UCSD-AML1 (cell line): Measurements from ENCODE around the gene CFAP298.

Experiments
- DNase-seq: peaks from one replicate; lab custom pipeline; 2025; ENCODE audit not compliant: unreplicated experiment; lab: John Stamatoyannopoulos, UW

CFAP298 gene

GRCh38 chr21:32599526-32599925 lies 12.7 kb downstream of the CFAP298 start:
- no peak for DNase-seq

- no peak for DNase-seq
Observed at GRCh38 chr21:32599091-32599490, 13.1 kb downstream of the CFAP298 start.

- no peak for DNase-seq
Observed at GRCh38 chr21:32597205-32597604, 15.0 kb downstream of the CFAP298 start.

- no peak for DNase-seq
Observed at GRCh38 chr21:32595431-32595830, 16.7 kb downstream of the CFAP298 start.

- no peak for DNase-seq
Observed at GRCh38 chr21:32593690-32594089, 18.5 kb downstream of the CFAP298 start.

GRCh38 chr21:32592929-32593502 lies 19.2 kb downstream of the CFAP298 start:
- DNase-seq = no peak

- DNase-seq = no peak
Observed at GRCh38 chr21:32590130-32590529, 22.0 kb downstream of the CFAP298 start.

GRCh38 chr21:32587651-32588050 lies 24.5 kb downstream of the CFAP298 start:
- DNase-seq = no peak

GRCh38 chr21:32587120-32587519 lies 25.1 kb downstream of the CFAP298 start:
- no peak for DNase-seq

- DNase-seq = no peak
Observed at GRCh38 chr21:32585970-32586369, 26.2 kb downstream of the CFAP298 start.

GRCh38 chr21:32585042-32585710 lies 27.0 kb downstream of the CFAP298 start, which contains the start of gene TCP10L:
TSS of gene TCP10L (minus strand) at chr21:32585523. CDS start at chr21:32584304, 1,219 bp downstream.
- no peak for DNase-seq

GRCh38 chr21:32584472-32584871 lies 27.7 kb downstream of the CFAP298 start:
- DNase-seq = no peak

GRCh38 chr21:32581732-32582131 lies 30.4 kb downstream of the CFAP298 start:
- no peak for DNase-seq

GRCh38 chr21:32580949-32581348 lies 31.2 kb downstream of the CFAP298 start:
- DNase-seq = no peak

- no peak for DNase-seq
Observed at GRCh38 chr21:32578107-32578691, 34.0 kb downstream of the CFAP298 start.

- no peak for DNase-seq
Observed at GRCh38 chr21:32576011-32576410, 36.2 kb downstream of the CFAP298 start.

- DNase-seq = no peak
Observed at GRCh38 chr21:32574946-32575925, 36.9 kb downstream of the CFAP298 start.

- DNase-seq = no peak
Observed at GRCh38 chr21:32572574-32573420, 39.4 kb downstream of the CFAP298 start.

- DNase-seq = no peak
Observed at GRCh38 chr21:32570456-32570855, 41.7 kb downstream of the CFAP298 start.
